Measurements from ENCODE around the gene PPM1J. TPM values are rescaled to one million over a fixed set of nuclear protein-coding genes. Genes with fewer than 3 reads are reported as not detected.

The PPM1J gene
- total and polyA plus RNA-seq, 4 donors = 3.7 to 7.1 (median 4.3) TPM; not detected in 1

DNA sequence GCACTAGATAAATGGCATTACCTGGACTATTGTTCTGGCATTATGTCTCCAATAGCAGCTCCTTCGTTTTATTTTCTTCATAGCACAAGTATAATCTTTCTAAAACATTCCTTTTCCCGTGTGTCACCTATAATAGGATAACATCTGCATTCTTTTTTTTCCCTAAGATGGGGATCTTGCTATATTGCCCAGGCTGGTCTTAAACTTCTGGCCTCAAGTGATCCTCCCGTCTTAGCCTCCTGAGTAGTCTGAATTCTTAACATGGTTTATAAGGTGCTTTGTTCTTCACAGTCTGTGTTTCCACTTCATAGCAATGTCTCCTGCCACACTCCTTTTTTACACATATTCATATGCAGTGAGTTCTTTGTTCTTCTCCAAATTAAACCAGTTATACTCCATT, 49.3 kb downstream of the PPM1J start:
- intact Hi-C loops (cut with DNase I) = no loop called here
- Histone ChIP-seq H3K36me3 (ENCODE audit: control insufficient read depth in 1 of 2, insufficient read depth in 2 of 2, low read length in 1 of 2) (peaks cover 3 to 7% of the 10 kb centered on the region in 2 donors), H3K27ac (ENCODE audit: low read depth in 1 of 2, low read length in 2 of 2) (no peak overlapping the region), H3K9me3 (ENCODE audit: control insufficient read depth, low read length) (no peaks in the 10 kb centered on the region), H3K27me3 (ENCODE audit: control insufficient read depth in 1 of 2, insufficient read depth in 2 of 2, low read length in 1 of 2) (no peaks in the 10 kb centered on the region), H3K4me3 (ENCODE audit: low read length in 2 of 2) (no peak overlapping the region), H3K4me1 (ENCODE audit: control insufficient read depth in 1 of 2, insufficient read depth in 2 of 2, low read length in 2 of 2) (no peaks in the 10 kb centered on the region)
- WGBS, 2 donors = 68 to 84% methylated on average over 3 of the region's 3 CpGs
- no peak for ATAC-seq (ENCODE audit: low FRiP score)
- DNase-seq = no peak

Other genes with a start within 250 kb of the PPM1J start
- 10 to 100 TPM in 1 of 2 donors, 1 to 10 TPM in 1; 5.8 to 15.8 TPM for gene WNT2B, start 206.4 kb downstream of the PPM1J start, total RNA-seq
- gene WNT2B, start 206.4 kb downstream of the PPM1J start, polyA plus RNA-seq = 1 to 10 TPM; 2.5 to 2.8 TPM
- 10 to 100 TPM; 20.2 to 27.3 TPM for gene ST7L, start 96.2 kb downstream of the PPM1J start, total RNA-seq
- 10 to 100 TPM in 1 of 2 donors, 1 to 10 TPM in 1; 9.3 to 17.7 TPM for gene ST7L, start 96.2 kb downstream of the PPM1J start, polyA plus RNA-seq
- 100 to 1,000 TPM; 105 to 109 TPM for gene CAPZA1, start 95.5 kb downstream of the PPM1J start, total RNA-seq
- gene CAPZA1, start 95.5 kb downstream of the PPM1J start, polyA plus RNA-seq = 10 to 100 TPM; 39.1 to 65.0 TPM
- 10 to 100 TPM; 29.2 to 61.0 TPM for gene MOV10, start 40.7 kb downstream of the PPM1J start, total RNA-seq
- gene MOV10, start 40.7 kb downstream of the PPM1J start, polyA plus RNA-seq = 10 to 100 TPM; 10.8 to 73.4 TPM
- gene RHOC, start 8.2 kb downstream of the PPM1J start, total RNA-seq = 100 to 1,000 TPM; 269 to 316 TPM
- 100 to 1,000 TPM; 433 to 540 TPM for gene RHOC, start 8.2 kb downstream of the PPM1J start, polyA plus RNA-seq
- gene SLC16A1, start 240.9 kb upstream of the PPM1J start, total RNA-seq = 10 to 100 TPM; 30.3 to 32.4 TPM
- 1 to 10 TPM; 3.0 to 9.1 TPM for gene SLC16A1, start 240.9 kb upstream of the PPM1J start, polyA plus RNA-seq

Measured in aorta (tissue), 5 donors.